HS-5 (cell line): ENCODE measurements around the gene SHANK1.

Source experiments
- DNase-seq: peaks from one replicate; pipeline ENCODE4 v3.0.0-alpha.2; 2012; ENCODE audit warnings: low read depth

SHANK1 gene

GRCh38 chr19:50686310-50687032, 33.1 kb downstream of the SHANK1 start:
- no peak for DNase-seq

GRCh38 chr19:50679177-50680125, 40.2 kb downstream of the SHANK1 start:
- peak; percentile 58 for DNase-seq

DNA sequence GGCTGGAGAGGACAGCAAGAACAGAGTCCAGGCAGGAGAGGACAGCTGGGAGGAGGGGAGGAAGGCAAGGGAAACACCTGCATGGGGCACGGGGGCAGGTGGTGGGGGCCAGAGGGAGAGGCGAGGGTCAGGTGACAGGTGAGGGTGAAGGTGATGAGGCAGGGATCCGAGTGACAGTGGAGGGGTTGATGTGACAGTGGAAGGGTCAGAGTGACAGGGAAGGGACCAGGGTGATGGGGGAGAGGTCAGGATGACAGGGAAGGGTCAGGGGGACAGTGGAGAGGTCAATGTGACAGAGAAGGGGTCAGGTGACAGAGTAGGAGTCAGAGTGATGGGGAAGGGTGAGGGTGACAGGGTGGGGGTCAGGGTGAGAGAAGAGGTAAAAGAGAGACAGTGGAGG, 41.3 kb downstream of the SHANK1 start:
- DNase-seq, result no peak

GRCh38 chr19:50677636-50678035, 42.0 kb downstream of the SHANK1 start:
- no peak for DNase-seq

GRCh38 chr19:50676625-50677197, 42.9 kb downstream of the SHANK1 start:
- DNase-seq, result no peak

DNA sequence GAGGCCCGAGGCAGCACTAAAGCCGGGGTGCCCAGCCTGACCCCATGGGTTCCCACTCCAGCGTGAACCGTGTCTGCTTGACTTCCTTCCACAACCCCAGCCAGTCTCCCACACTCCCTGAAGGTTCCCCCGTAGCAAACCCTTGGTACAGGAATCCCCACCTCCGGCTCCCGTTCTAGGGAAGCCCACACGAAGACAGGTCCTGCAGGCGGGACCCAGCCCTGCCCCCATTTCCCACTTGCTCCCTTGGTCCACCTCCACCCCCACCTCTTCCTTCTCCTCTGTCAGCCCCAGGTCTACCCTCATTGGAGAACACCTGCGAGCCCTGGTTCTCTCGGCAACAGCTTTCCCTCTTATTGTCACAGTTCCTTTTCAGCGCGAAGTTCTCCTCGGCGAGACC, 46.5 kb downstream of the SHANK1 start:
- DNase-seq, result no peak

GRCh38 chr19:50670102-50670380, 49.6 kb downstream of the SHANK1 start:
- DNase-seq, result no peak

- DNase-seq, result no peak
Observed at GRCh38 chr19:50669302-50670101, 50.1 kb downstream of the SHANK1 start.

DNA sequence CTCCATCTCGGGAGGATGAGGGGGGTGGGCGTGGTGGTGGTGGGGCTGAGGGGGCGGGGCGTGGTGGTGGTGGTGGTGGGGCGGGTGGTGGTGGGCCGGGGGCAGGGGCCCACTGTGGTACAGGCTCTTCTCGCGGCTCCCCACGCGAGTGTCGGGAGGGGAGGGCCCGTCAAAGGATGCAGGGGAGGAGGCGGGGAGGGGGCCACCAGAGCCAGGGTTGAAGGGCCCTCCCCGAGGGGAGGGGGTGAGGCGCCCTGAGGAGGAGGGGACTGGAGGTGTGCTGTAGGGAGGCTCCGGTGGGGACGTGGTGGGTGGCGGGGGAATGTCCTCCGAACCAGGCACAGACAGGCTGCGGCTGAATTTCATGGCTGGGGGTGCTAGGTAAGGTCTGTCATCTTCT, 50.7 kb downstream of the SHANK1 start:
- no peak for DNase-seq

DNA sequence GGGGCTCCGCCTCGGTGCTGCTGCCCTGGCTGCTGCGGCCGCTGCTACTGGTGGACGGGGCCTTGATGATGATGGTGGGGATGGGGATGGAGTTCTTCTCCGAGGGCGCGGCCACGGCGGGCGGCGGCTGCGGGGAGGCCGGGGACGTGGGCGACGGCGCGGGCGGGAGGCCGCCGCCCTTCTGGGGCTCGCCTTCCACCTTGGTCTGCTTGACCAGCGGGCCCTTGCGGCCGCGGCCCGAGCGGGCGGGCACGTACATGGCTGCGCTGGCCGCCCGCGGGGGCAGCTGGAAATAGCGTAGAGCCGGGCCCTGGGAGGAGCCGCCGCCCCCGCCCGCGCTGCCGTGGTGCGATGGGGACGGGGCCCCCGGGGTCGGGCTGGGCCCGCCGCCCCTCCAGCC, 51.2 kb downstream of the SHANK1 start:
- no peak for DNase-seq

DNA sequence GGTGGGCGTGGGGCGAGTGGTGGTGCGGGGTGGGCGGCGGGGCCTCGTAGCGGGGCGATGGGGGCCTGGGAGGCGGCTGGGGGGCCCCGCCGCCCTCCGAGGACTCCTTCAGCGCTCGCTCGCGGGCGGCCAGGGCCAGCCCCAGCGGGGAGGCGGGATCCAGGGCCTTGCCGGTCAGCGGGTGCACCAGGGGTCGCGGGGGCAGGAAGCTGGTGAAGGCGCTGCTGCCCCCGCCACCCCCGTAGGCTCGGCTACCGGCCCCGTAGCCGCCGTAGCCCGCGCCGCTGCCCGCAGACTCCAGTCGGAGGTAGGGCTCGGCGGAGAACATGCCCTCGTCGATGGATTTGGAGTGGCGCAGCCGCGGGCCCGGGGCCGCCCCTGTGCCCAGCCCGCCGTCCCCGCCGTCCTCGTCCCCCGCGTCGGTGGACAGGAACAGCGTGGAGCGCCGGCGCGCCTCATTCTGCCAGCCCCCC, 51.8 kb downstream of the SHANK1 start:
- no peak for DNase-seq

DNA sequence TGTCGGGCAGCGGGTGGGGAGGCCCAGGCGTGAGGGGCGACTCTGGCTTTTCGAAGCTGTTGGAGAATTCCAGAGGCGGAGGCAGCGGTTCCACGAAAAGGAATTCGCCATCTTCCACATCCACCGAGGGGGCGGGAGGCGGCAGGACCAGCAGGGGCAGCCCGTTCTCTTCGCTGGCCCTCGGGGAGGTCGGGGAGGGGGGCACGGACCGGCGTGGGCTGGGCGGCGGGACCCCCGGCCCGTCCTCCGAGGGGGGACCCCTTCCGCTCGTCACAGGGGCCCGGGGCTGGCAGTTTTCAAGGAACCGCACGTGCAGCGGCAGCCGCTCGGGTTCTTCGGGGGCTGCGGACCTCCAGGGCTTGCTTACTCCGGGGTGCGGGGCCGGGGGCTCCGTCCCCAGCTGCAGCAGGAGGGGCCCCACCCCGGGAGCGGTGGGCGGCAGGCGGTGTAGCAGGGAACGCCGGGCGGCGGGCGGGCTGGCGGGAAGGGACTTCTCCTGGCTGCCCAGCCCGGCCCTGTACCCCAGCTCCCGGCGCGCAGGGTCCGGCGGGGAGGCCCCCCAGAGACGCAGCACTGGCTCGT, 52.3 kb downstream of the SHANK1 start:
- no peak for DNase-seq

DNA sequence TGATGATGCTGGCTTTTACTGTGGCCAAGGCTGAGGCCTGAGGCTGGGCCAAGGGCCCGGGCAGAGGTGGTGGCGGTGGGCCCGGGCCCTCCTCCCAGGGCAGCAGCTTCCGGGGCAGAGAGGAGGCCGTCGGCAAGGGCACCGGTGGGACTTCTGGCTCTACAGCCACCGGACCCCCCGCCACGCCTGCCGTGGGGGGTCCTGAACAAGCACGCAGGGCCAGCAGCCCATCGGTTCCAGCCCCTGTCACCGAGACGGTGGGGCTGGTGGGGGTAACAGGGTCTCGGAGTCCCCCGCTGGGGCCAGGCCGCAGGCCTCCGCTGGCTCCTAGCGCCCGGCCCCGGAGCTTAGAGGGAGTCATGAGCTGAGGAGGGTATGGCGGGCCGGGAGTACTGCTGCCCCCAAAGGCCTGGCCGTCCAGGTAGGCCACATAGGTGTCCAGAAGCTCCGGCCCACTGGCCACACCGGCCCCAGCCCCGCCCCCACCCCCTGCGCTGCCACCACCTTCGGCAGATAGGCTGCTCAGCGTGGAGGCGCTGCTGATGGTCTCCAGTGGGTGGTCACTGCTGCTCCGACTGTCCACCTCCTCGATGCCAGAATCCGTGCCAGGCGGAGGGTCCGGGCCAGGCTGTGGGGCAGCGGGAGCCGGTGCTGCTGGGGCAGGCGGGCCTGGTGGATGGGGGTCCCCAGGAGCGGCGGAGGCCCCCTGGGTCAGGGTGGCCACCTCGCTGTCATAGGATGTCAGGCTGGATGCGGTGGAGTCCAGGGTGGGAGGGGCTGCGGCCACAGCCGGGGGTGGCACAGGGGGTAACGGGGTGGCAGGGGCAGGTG, 53.0 kb downstream of the SHANK1 start:
- no peak for DNase-seq

- DNase-seq, result no peak
Observed at GRCh38 chr19:50664204-50664603, 55.4 kb downstream of the SHANK1 start.

- no peak for DNase-seq
Observed at GRCh38 chr19:50663482-50663790, 56.2 kb downstream of the SHANK1 start.

DNA sequence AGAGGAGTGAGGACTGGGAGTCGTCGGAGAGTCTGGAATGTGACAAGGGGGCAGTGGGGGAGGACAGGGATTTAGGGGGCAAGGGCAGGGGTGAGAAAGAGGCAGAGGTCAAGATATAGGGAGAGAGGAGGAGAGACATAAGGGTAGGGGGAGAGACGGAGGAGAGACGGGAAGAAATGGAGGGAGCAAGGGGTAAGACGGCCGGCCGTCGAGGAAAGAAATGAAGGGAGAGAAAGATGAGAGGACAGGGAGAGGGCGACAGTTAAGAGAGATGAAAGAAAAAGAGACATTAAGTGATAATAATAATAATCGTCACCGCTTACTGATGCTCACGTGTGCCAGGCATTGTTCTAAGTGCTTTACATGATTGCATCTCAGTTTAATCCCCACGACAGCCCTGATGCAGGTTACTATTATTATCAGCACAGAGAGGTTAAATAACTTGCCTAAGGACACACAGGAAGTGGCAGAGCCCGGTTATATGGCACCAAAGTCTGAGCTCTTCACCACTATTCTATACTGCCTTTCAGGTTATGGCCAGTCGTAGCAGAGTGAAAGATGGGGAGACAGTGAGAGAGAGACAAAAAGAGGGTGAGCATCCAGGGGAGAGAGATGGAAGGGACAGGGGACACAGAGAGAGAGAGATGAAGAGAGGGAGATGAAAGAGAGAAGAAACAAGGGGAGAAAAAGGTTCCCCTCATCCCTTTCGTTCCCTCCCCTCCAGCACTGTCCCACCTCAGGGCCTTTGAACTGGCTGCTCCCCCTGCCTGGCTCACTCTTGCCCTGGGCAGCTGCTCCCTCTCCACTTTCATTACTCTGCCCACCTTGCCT, 56.7 kb downstream of the SHANK1 start:
- DNase-seq, result no peak

DNA sequence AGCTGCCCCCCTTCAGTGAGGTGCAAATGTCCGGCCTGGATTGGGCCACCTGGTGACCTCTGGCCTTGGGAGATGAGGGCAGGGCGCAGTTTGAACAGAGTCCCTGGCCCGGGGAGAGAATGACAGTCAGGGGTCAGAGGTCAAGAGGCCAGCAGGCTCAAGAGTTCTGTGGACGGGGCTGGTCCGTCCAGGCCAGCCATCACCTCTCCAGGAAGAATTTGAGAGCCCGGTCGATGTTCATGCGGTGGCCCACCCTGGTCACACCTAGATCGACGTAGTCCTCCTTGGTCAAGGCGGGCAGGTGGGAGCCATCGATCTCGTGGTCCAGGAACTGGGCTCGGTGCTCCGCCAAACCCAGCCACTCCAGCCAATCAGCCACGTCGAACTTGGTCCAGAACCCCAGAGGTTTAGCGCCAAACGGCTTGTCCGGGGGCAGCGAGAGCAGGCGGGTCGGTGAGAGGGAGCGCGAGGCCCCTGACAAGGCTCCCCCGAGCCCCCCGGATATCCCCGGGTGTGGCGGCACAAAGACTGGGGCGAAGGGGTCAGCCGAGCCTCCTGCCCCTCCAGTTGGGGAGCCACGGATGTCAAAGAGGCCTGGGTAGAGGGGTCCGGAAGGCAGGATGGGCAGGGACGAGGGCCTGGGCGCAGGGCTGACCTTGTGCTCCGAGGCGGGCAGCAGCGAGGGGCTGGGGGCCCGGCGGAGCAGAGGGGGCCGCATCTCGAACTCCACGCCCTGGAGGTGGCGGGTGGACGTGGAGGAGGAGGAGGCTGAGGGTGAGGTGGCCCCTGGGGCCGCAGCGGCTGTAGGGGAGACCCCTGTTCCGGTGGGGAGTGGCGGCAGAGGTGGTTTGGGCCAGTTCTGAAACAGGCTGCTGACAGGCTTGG, 57.6 kb downstream of the SHANK1 start:
- DNase-seq, result no peak

DNA sequence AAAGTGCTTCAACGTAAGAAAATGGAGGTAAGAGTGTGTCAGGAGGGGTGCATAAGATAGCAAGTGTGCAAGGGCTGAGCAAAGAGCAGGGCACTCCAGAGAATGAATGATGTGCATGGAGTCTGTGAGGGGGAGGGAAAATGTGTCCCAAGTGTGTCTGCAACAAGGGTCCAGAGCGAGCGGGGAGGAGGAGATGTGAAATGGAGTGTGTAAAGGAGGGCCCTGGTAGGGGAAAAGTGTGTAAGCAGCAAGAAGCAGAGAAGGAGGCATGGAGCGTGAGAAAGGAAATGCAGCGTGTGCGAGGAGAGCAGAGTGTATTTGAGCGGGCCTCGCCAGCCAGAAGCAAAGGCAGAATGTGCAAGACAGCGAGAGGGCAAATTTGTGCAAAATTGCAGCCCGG, 58.6 kb downstream of the SHANK1 start:
- DNase-seq, result no peak

DNA sequence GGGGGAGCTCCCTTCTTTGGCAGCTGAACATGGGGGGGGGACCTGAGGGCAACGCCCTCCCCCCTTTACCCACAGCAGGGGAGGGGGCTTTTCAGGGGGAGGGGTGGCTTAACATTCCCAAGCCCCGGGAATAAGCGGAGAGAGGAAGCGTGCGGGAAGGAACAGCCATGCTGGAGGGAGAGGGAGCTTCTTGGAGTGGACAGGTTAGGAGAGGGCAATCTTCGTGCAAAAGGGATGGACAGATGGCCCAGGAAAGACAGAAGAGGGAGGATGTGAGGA, 59.6 kb downstream of the SHANK1 start:
- DNase-seq, result no peak
